LNCaP clone FGC (cell line): ENCODE data around the gene KIAA0319L.

Experiments used
- DNase-seq: peaks from one replicate; pipeline ENCODE4 v3.0.0-alpha.2; 2011; ENCODE audit warnings: low read depth
- H3K4me3 ChIP-seq: 2 replicates; pipeline ENCODE4 v1.5.1; 2011; ENCODE audit warnings: mild to moderate bottlenecking, low read depth, low read length, control low read depth
- CTCF ChIP-seq: IDR thresholded peaks from 2 replicates; pipeline ENCODE4 v1.5.1; 2012; ENCODE audit warnings: mild to moderate bottlenecking; ENCODE audit not compliant: control insufficient read depth, insufficient read depth; ENCODE audit errors: extremely low read depth

The KIAA0319L gene

GRCh38 chr1:35557118-35557610, at the start of gene KIAA0319L:
Gene KIAA0319L (minus strand): TSS chr1:35557403. CDS start chr1:35554491, 2,912 bp downstream.
- no peak for TF ChIP-seq CTCF
- DNase-seq: peak; percentile 62
- H3K4me3 ChIP-seq: peak within 1 kb of the TSS; percentile 92

- TF ChIP-seq CTCF: no peak
- no peak overlapping the region for H3K4me3 ChIP-seq
- DNase-seq: no peak
These were observed 48.6 kb upstream of the KIAA0319L start for GRCh38 chr1:35605867-35606182.

DNA sequence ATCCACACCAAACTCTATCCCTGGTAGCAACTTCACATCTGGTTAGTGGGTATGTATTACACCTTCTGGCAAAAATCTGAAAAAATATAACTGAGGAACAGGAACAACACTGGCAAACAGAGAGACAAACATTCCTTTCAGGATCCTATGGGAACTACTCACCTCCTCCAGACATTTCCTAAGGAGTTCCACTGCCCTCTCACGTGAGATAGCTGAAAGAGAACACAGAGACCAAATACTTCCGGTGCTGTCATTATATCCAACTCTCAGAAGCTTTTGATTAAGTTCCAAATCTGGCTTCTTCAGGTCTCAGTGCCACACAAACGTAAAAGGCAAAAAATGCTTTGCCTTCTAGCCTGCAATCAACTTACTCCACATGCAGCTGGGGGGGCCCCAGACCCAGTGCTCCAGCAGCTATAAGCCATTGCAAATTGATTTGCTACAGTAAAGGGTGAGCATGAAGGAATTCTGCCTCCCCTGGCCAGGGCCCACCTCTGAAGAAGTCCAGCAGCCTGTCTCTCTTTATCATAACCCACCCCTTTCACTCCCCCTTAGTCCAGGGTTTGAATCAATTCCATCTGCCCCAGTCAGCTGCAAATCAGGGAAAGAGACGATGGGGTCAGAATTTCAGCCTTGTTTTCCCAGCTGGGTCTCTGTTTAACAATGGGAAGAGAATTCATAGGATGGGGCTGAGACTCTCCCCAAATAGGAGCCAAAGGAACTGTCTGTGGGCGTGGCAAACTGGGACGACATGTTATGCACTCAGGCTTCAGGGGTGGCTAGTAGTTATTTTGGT, 48.1 kb upstream of the KIAA0319L start:
- no peak overlapping the region for H3K4me3 ChIP-seq
- DNase-seq: no peak
- no peak for TF ChIP-seq CTCF

DNA sequence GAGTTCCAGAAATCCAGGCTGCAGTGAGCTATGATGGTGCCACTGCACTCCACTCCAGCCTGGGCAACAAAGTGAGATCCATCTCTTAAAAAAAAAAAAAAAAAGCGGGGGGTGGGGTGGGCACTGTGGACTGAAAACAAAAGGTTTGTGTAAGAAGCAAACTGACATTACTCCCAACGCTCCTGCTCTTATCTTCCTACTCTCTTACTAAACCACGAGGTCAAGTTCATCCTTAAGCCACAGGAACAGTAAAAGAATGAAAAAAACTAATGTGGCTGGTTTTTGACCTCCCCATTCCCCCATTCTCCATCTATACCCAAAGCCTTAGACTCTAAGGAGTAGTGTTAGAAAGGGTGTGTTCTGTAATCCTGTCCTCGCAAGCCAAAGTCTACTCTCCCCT, 46.7 kb upstream of the KIAA0319L start:
- no peak for DNase-seq
- H3K4me3 ChIP-seq: no peak overlapping the region
- TF ChIP-seq CTCF: no peak

DNA sequence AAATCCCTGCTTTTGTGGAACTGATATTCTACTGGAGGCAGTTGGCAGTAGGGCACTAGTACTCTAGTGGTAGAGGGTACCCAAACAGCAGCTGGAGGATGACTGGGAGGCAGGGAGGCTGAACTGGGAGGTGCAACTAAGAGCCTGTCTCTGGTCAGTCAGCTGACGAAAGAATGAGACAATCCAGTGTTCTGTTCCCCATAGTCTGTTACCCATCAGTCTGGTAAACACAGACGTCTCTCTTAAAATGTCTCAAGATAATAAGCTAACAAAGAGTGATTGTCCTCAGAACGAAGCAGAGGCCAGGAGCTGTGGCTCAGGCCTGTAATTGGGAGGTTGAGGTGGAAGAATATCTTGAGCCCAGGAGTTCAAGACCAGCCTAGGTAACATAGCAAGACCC, 46.3 kb upstream of the KIAA0319L start:
- no peak for DNase-seq

DNA sequence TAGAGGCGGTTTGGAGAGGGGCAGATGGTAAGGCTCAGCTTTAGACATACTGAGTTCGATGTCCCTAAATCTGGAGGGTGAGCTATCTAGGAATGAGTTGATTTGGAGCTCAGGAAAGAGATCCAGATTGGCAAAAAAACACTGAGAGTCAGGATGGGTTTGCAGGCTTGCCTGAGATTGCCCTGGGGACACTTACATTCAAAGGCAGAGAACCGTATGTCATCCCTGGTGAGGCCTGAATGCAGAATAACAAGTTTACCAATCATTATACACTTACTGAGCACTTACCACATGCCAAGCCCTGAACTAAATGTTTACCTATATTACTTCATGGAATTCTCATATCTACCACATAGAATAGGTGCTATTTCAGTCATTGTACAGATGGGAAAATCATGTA, 43.4 kb upstream of the KIAA0319L start:
- DNase-seq: no peak
- no peak overlapping the region for H3K4me3 ChIP-seq
- TF ChIP-seq CTCF: no peak

More for the DNA sequence above, 46.3 kb upstream of the KIAA0319L start:
- no peak overlapping the region for H3K4me3 ChIP-seq
- TF ChIP-seq CTCF: no peak

GRCh38 chr1:35599411-35599810, 42.2 kb upstream of the KIAA0319L start:
- TF ChIP-seq CTCF: no peak
- DNase-seq: no peak
- no peak overlapping the region for H3K4me3 ChIP-seq
